ENCODE results near the gene FAM107A.

GRCh38 chr3:58556001-58556400, 21.2 kb downstream of the FAM107A start:
- TF ChIP-seq EZH2 (IDR thresholded peaks at IDR 0.05; ENCODE audit: low read length) (no peak), CTCF (optimal IDR thresholded peaks at IDR 0.05 in 1 of 3, IDR thresholded peaks at IDR 0.05 in 1 of 3, conservative IDR thresholded peaks at IDR 0.05 in 1 of 3; ENCODE audit: extremely low read depth in 1 of 3, insufficient read depth in 2 of 3, low read length in 3 of 3) (no peak)
